Measurements from ENCODE around the gene PLXNA4. TPM values are rescaled to one million over a fixed set of nuclear protein-coding genes. Genes with fewer than 3 reads are reported as not detected.

The PLXNA4 gene
- total and polyA plus RNA-seq, 10 donors, result 0.15 to 14.7 (median 8.7) TPM

GRCh38 chr7:132380059-132380458 is 196.2 kb downstream of the PLXNA4 start:
- peak overlapping the region in 1 of 8 donors; percentile 11 for H3K27ac ChIP-seq
- intact Hi-C loops (cut with DNase I; ENCODE audit: low total_unique reads), result no loop called here
- H3K27me3 ChIP-seq (replicated peaks in 1 of 7), result peaks cover 0 to 10% (median 0%) of the 10 kb centered on the region in 7 donors
- no peaks in the 10 kb centered on the region for H3K36me3 ChIP-seq
- WGBS, 5 donors, result 47 to 68% (median 66%) methylated on average over 3 of the region's 3 CpGs
- no peak overlapping the region for H3K4me3 ChIP-seq
- TF ChIP-seq, protein P1, sequence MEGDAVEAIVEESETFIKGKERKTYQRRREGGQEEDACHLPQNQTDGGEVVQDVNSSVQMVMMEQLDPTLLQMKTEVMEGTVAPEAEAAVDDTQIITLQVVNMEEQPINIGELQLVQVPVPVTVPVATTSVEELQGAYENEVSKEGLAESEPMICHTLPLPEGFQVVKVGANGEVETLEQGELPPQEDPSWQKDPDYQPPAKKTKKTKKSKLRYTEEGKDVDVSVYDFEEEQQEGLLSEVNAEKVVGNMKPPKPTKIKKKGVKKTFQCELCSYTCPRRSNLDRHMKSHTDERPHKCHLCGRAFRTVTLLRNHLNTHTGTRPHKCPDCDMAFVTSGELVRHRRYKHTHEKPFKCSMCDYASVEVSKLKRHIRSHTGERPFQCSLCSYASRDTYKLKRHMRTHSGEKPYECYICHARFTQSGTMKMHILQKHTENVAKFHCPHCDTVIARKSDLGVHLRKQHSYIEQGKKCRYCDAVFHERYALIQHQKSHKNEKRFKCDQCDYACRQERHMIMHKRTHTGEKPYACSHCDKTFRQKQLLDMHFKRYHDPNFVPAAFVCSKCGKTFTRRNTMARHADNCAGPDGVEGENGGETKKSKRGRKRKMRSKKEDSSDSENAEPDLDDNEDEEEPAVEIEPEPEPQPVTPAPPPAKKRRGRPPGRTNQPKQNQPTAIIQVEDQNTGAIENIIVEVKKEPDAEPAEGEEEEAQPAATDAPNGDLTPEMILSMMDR (IDR thresholded peaks at IDR 0.05 in 8 of 11, conservative IDR thresholded peaks at IDR 0.05 in 3 of 11), result no peak
- TF ChIP-seq POLR2AphosphoS5 (IDR thresholded peaks at IDR 0.05), result peak in 1 of 3 donors; percentile 45
- H3K4me1 ChIP-seq, result peaks cover 0 to 25% (median 0%) of the 10 kb centered on the region in 6 donors
- DNase-seq, result peak; percentile 20
- H3K9me3 ChIP-seq, result no peaks in the 10 kb centered on the region

GRCh38 chr7:132379292-132379691 is 197.0 kb downstream of the PLXNA4 start:
- intact Hi-C loops (cut with DNase I; ENCODE audit: low total_unique reads), result no loop called here
- H3K27me3 ChIP-seq (replicated peaks in 1 of 7), result peaks cover 0 to 10% (median 0%) of the 10 kb centered on the region in 7 donors
- WGBS, 5 donors, result 57 to 100% (median 77%) methylated on average over 1 of the region's 1 CpG
- no peaks in the 10 kb centered on the region for H3K9me3 ChIP-seq
- no peak for DNase-seq
- TF ChIP-seq POLR2A (IDR thresholded peaks at IDR 0.05), result no peak
- TF ChIP-seq, protein P1 (IDR thresholded peaks at IDR 0.05 in 8 of 11, conservative IDR thresholded peaks at IDR 0.05 in 3 of 11), result no peak
- TF ChIP-seq POLR2AphosphoS5 (IDR thresholded peaks at IDR 0.05), result no peak
- H3K36me3 ChIP-seq, result no peaks in the 10 kb centered on the region
- no peak overlapping the region for H3K4me3 ChIP-seq
- peaks cover 0 to 25% (median 0%) of the 10 kb centered on the region in 6 donors for H3K4me1 ChIP-seq
- H3K27ac ChIP-seq, result peak overlapping the region in 1 of 8 donors; percentile 15

DNA sequence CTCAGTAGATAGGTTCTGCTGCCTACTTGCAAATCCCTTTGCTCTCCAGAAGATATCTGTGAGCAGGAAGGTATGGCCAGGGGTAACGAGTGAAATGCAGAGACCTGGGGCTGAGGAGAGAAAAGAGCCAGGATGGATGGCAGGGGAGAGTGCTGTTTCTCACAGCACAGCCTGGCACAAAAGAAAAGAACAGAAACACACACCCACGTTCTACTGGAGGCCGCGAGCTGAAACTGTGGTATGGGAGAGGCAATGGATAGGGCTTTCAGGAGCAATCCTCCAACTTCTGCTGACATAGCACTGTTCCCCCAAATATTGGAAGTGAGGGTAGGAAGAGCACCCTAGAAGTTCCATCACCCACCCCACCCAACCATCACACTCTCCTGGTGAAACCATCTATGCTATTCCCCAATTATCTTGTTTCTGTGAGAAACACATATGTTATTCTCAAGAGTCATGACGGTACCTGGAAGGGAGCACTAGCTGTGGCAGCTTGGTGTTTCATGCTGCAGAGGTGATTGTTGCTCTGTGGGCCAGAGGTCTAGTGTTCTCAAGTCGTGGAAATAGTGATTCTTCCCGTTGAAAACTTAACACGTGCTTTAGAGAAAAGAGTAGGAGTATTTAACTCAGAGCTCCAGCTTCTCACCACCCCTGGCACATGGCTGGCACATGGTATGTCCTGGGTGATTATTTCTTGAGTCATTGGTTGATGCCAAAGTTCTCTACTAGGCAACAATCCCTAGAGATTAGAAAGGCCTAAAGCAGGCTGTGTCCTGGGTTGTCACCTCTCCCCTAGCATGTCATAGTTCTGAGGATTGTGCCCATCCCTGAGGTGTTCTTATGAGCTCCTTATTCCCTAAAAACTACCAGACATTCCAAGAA is 198.3 kb downstream of the PLXNA4 start:
- Histone ChIP-seq H3K4me3 (no peak overlapping the region), H3K27me3 (replicated peaks in 1 of 7) (peaks cover 0 to 10% (median 0%) of the 10 kb centered on the region in 7 donors), H3K9me3 (no peaks in the 10 kb centered on the region), H3K36me3 (no peaks in the 10 kb centered on the region), H3K4me1 (peaks cover 0 to 25% (median 0%) of the 10 kb centered on the region in 6 donors), H3K27ac (peak overlapping the region in 4 of 8 donors; percentile 13 to 56 (median 27))
- 77 to 91% (median 85%) methylated on average over 8 of the region's 8 CpGs for WGBS, 5 donors
- intact Hi-C loops (cut with DNase I; ENCODE audit: low total_unique reads), result no loop called here
- TF ChIP-seq POLR2A (IDR thresholded peaks at IDR 0.05) (no peak), POLR2AphosphoS5 (IDR thresholded peaks at IDR 0.05) (no peak)
- TF ChIP-seq, protein P1 (IDR thresholded peaks at IDR 0.05 in 8 of 11, conservative IDR thresholded peaks at IDR 0.05 in 3 of 11), result no peak
- no peak for DNase-seq

DNA sequence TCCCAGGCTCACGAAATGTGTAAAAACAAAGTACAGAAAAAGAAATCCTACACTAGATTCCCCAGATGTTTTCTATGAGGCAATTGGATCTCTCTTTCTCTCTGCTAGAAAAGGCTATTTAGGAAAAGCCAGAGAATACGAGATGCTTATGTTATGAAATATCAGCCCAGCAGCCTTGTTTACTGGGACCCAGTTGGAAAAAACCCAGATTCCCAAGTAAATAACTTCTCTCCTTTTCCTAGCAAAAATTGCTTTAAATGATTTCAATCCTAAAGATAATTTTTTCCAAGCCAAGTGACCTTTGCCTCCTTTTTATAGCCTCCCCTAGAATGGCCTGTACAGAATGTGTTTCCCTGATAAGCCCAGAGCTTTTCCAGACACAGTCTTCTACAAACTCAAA is 199.3 kb downstream of the PLXNA4 start:
- WGBS, 5 donors, result 57 to 78% (median 72%) methylated on average over 2 of the region's 2 CpGs
- intact Hi-C loops (cut with DNase I; ENCODE audit: low total_unique reads), result no loop called here
- Histone ChIP-seq H3K4me3 (no peak overlapping the region), H3K27ac (peak overlapping the region in 5 of 8 donors; percentile 23 to 60 (median 37)), H3K36me3 (no peaks in the 10 kb centered on the region), H3K4me1 (peaks cover 0 to 22% (median 0%) of the 10 kb centered on the region in 6 donors), H3K27me3 (replicated peaks in 1 of 7) (peaks cover 0 to 7% (median 0%) of the 10 kb centered on the region in 7 donors), H3K9me3 (no peaks in the 10 kb centered on the region)
- no peak for DNase-seq
- TF ChIP-seq POLR2A (IDR thresholded peaks at IDR 0.05) (no peak), POLR2AphosphoS5 (IDR thresholded peaks at IDR 0.05) (no peak)
- TF ChIP-seq, protein P1 (IDR thresholded peaks at IDR 0.05 in 8 of 11, conservative IDR thresholded peaks at IDR 0.05 in 3 of 11), result no peak
